OCI-LY3 (cell line): ENCODE data around the gene C16orf90.

Experiments used
- H2AFZ ChIP-seq: fragments of 200-600, 300-600 bp; shearing (Covaris generic); 2 replicates; pipeline ENCODE4 v1.6.0; 2014; ENCODE audit warnings: antibody characterized with exemption, low read depth, low read length
- H3K27ac ChIP-seq: fragments of 200-600, 300-600 bp; sonication (generic); 2 replicates; pipeline ENCODE4 v1.5.1; 2014; ENCODE audit warnings: mild to moderate bottlenecking, low read length, moderate library complexity, mixed read lengths
- H3K27me3 ChIP-seq: fragments of 200-600, 300-600 bp; sonication (generic); 2 replicates; pipeline ENCODE4 v1.6.1; 2014; ENCODE audit warnings: low read depth, low read length, mixed read lengths
- H3K36me3 ChIP-seq: fragments of 200-600, 300-600 bp; sonication (generic); replicated peaks from 2 replicates; pipeline ENCODE3; 2014; ENCODE audit warnings: low read depth, low read length, mixed read lengths
- H3K4me1 ChIP-seq: fragments of 300-600, 200-600 bp; sonication (generic); 2 replicates; pipeline ENCODE4 v1.6.1; 2014; ENCODE audit warnings: low read length, mixed read lengths
- H3K4me2 ChIP-seq: fragments of 200-600, 300-600 bp; sonication (generic); 2 replicates; pipeline ENCODE4 v1.6.1; 2014; ENCODE audit warnings: low read length, mixed read lengths
- H3K4me3 ChIP-seq: fragments of 300-600, 200-600 bp; sonication (generic); 2 replicates; pipeline ENCODE4 v1.5.1; 2014; ENCODE audit warnings: antibody characterized with exemption, mild to moderate bottlenecking, low read length, moderate library complexity
- H3K79me2 ChIP-seq: fragments of 300-600, 200-600 bp; shearing (Covaris generic); 2 replicates; pipeline ENCODE4 v1.6.1; 2014; ENCODE audit warnings: mild to moderate bottlenecking, low read length, mixed read lengths
- H3K9ac ChIP-seq: fragments of 300-600, 200-600 bp; shearing (Covaris generic); 2 replicates; pipeline ENCODE4 v1.6.0; 2014; ENCODE audit warnings: mild to moderate bottlenecking, low read length, moderate library complexity
- H3K9me3 ChIP-seq: fragments of 200-600, 300-600 bp; shearing (Covaris generic); 2 replicates; pipeline ENCODE4 v1.6.1; 2014; ENCODE audit warnings: low read length, mixed read lengths; ENCODE audit not compliant: insufficient read depth
- H4K20me1 ChIP-seq: fragments of 200-600, 300-600 bp; sonication (generic); 2 replicates; pipeline ENCODE4 v1.6.1; 2016; ENCODE audit warnings: low read length, mixed read lengths; ENCODE audit not compliant: insufficient read depth
- CTCF ChIP-seq: fragments of 200-600, 300-600 bp; sonication (generic); IDR thresholded peaks from 2 replicates; pipeline ENCODE4 v1.5.1; 2014; ENCODE audit warnings: antibody characterized with exemption, low read length, low read depth
- EZH2phosphoT487 ChIP-seq: fragments of 200-600 bp; shearing (Covaris generic); IDR thresholded peaks from 2 replicates; pipeline ENCODE4 v1.6.1; 2018; ENCODE audit warnings: antibody characterized with exemption, mixed run types, low read depth

Gene C16orf90

GRCh38 chr16:3444032-3444388, 51.3 kb downstream of the C16orf90 start:
- H2AFZ ChIP-seq = peak overlapping the region; percentile 80
- 0 out of 2 replicates have a peak, but pooled peaks cover 5% of the 10 kb centered on the region for H3K4me1 ChIP-seq
- H3K27ac ChIP-seq = peak overlapping the region; percentile 59
- H4K20me1 ChIP-seq = no peaks in the 10 kb centered on the region
- H3K4me2 ChIP-seq = peak overlapping the region; percentile 78
- H3K36me3 ChIP-seq = peaks cover 29% of the 10 kb centered on the region
- H3K4me3 ChIP-seq = peak overlapping the region; percentile 99
- H3K27me3 ChIP-seq = no peaks in the 10 kb centered on the region
- no peaks in the 10 kb centered on the region for H3K9me3 ChIP-seq
- TF ChIP-seq CTCF (no peak), EZH2phosphoT487 (no peak)
- H3K9ac ChIP-seq = peak overlapping the region; percentile 91
- peaks cover 33% of the 10 kb centered on the region for H3K79me2 ChIP-seq
